SJSA1 (cell line): ENCODE measurements around the gene AEN. TPM values are rescaled to one million over a fixed set of nuclear protein-coding genes. Genes with fewer than 3 reads are reported as not detected.

Experiments used
- DNase-seq, 2 experiments: peaks; one replicate each; pipeline ENCODE4 v3.0.0-alpha.2; 2015 to 2020; ENCODE audit warnings: low spot score in 2 of 2, low read depth in 1 of 2
- H3K27ac ChIP-seq: fragments of 250-450 bp; sonication (Bioruptor Pico); 2 replicates; pipeline ENCODE4 v1.5.1; 2020; ENCODE audit warnings: mild to moderate bottlenecking, moderate library complexity
- H3K27me3 ChIP-seq: fragments of 250-450 bp; sonication (Bioruptor Pico); replicated peaks from 2 replicates; pipeline ENCODE4 v1.5.1; 2020; ENCODE audit warnings: mild to moderate bottlenecking, moderate library complexity
- H3K36me3 ChIP-seq: fragments of 250-450 bp; sonication (Bioruptor Pico); 2 replicates; pipeline ENCODE4 v1.5.1; 2020; ENCODE audit warnings: mild to moderate bottlenecking
- H3K4me1 ChIP-seq: fragments of 250-450 bp; sonication (Bioruptor Pico); replicated peaks from 2 replicates; pipeline ENCODE4 v1.6.1; 2021; ENCODE audit warnings: mild to moderate bottlenecking
- H3K4me3 ChIP-seq: fragments of 250-450 bp; sonication (Bioruptor Pico); 2 replicates; pipeline ENCODE4 v1.5.1; 2020; ENCODE audit warnings: mild to moderate bottlenecking
- H3K9me3 ChIP-seq: fragments of 250-450 bp; sonication (Bioruptor Pico); replicated peaks from 2 replicates; pipeline ENCODE4 v1.5.1; 2020; ENCODE audit warnings: mild to moderate bottlenecking
- total RNA-seq: library from RNA; depleted of rRNA; stranded (reverse); fragments of >200 nt; shearing (Covaris generic); gene quantifications from 2 replicates; pipeline ENCODE4 v1.2.3, GENCODE V29; 2014

The AEN gene
- total RNA-seq, 1 experiment from 2014 or later = 56.2 TPM

DNA sequence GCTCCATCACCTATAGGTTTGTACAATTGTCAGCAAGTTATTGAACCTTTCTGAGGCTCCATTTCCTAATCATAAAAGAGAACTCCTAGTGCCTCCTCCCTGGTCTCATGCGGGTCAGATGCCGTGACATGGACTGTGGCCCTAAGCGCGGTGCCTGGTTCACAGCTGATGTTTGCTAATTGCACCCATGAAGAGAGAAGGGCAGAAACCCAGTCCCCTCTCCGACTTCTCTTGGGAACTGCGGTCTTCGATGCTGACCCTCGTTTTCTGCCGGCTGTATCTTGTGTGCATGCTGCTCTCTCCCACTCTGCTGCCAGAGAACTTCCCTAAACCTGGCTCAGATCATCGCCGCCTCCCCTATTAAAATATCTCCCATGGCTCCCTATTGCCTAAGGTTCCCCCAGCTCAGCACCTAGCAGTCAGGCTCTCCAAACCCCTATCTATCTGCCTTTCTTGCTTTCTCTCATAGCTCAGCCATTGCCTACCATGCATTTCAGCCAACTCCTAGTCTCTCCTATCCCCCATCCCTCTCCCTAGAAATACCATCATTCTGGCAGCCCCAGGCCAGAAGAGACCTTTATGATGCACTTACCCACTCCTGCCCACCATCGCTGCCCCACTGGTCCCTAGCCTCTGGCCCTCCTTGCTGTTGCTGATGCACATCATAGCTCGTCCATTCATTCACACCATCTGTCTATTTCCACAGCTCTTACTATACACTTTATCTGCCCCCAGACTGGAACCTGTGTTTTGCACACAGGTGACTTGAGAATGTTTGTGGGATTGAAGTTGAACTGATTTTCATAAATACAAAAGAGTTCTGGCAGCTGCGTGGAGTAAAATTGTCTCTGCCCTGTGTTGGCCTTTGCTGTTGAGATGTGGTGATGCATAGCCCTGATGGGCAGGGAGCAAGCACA lies 24.3 kb downstream of the AEN start:
- Histone ChIP-seq H3K36me3 (no peaks in the 10 kb centered on the region), H3K27me3 (no peaks in the 10 kb centered on the region), H3K4me3 (no peak overlapping the region), H3K9me3 (no peaks in the 10 kb centered on the region), H3K27ac (no peak overlapping the region), H3K4me1 (peaks cover 17% of the 10 kb centered on the region)
- no peak for DNase-seq

GRCh38 chr15:88646088-88646405 lies 24.9 kb downstream of the AEN start:
- H3K27me3 ChIP-seq = no peaks in the 10 kb centered on the region
- no peak overlapping the region for H3K4me3 ChIP-seq
- H3K36me3 ChIP-seq = no peaks in the 10 kb centered on the region
- peaks cover 17% of the 10 kb centered on the region for H3K4me1 ChIP-seq
- H3K9me3 ChIP-seq = no peaks in the 10 kb centered on the region
- H3K27ac ChIP-seq = no peak overlapping the region
- peak in 1 of 2 experiments; percentile 9 for DNase-seq

DNA sequence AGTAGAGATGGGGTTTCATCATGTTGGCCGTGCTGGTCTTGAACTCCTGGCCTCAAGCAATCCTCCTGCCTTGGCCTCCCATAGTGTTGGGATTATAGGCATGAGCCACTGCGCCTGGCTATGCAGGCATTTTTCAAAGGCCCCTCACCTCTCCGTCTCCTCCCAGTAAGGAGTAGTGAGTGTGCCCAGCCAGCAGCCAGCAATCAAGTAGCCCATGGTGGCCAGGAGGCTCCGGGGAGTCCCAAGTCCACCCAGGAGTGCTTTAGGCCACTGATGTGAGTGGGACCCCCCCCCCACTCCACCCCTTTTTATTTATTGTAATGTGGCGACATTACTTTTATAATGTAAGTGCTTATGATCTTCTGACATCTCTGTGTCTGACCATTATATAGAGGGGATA lies 25.8 kb downstream of the AEN start:
- Histone ChIP-seq H3K36me3 (no peaks in the 10 kb centered on the region), H3K4me1 (peaks cover 17% of the 10 kb centered on the region), H3K4me3 (no peak overlapping the region), H3K27ac (no peak overlapping the region), H3K9me3 (no peaks in the 10 kb centered on the region), H3K27me3 (no peaks in the 10 kb centered on the region)
- DNase-seq = peak in 1 of 2 experiments; percentile 32

GRCh38 chr15:88647351-88648105 lies 26.4 kb downstream of the AEN start:
- Histone ChIP-seq H3K4me1 (peaks cover 17% of the 10 kb centered on the region), H3K4me3 (no peak overlapping the region), H3K27ac (no peak overlapping the region), H3K9me3 (no peaks in the 10 kb centered on the region), H3K27me3 (no peaks in the 10 kb centered on the region), H3K36me3 (no peaks in the 10 kb centered on the region)
- peak in 1 of 2 experiments; percentile 22 for DNase-seq

GRCh38 chr15:88648357-88649214 lies 27.4 kb downstream of the AEN start:
- Histone ChIP-seq H3K9me3 (no peaks in the 10 kb centered on the region), H3K4me1 (peaks cover 17% of the 10 kb centered on the region), H3K36me3 (no peaks in the 10 kb centered on the region), H3K27me3 (no peaks in the 10 kb centered on the region), H3K27ac (peak overlapping the region; percentile 42), H3K4me3 (no peak overlapping the region)
- DNase-seq = peak in 1 of 2 experiments; percentile 31

- Histone ChIP-seq H3K36me3 (no peaks in the 10 kb centered on the region), H3K9me3 (no peaks in the 10 kb centered on the region), H3K27ac (peak overlapping the region; percentile 42), H3K27me3 (no peaks in the 10 kb centered on the region), H3K4me3 (no peak overlapping the region), H3K4me1 (peaks cover 17% of the 10 kb centered on the region)
- peak; percentile 76 to 85 for DNase-seq
These were observed 28.2 kb downstream of the AEN start for GRCh38 chr15:88649286-88649733.

- Histone ChIP-seq H3K27me3 (no peaks in the 10 kb centered on the region), H3K4me1 (peaks cover 17% of the 10 kb centered on the region), H3K4me3 (no peak overlapping the region), H3K36me3 (no peaks in the 10 kb centered on the region), H3K9me3 (no peaks in the 10 kb centered on the region), H3K27ac (peak overlapping the region; percentile 42; the same call in 1 of the 2 replicates)
- no peak for DNase-seq
These were observed 28.8 kb downstream of the AEN start for GRCh38 chr15:88649753-88650551.

GRCh38 chr15:88650556-88650955 lies 29.4 kb downstream of the AEN start:
- H3K4me3 ChIP-seq = no peak overlapping the region
- no peaks in the 10 kb centered on the region for H3K9me3 ChIP-seq
- H3K4me1 ChIP-seq = peaks cover 17% of the 10 kb centered on the region
- no peak for DNase-seq
- no peak overlapping the region for H3K27ac ChIP-seq
- H3K36me3 ChIP-seq = no peaks in the 10 kb centered on the region
- no peaks in the 10 kb centered on the region for H3K27me3 ChIP-seq

DNA sequence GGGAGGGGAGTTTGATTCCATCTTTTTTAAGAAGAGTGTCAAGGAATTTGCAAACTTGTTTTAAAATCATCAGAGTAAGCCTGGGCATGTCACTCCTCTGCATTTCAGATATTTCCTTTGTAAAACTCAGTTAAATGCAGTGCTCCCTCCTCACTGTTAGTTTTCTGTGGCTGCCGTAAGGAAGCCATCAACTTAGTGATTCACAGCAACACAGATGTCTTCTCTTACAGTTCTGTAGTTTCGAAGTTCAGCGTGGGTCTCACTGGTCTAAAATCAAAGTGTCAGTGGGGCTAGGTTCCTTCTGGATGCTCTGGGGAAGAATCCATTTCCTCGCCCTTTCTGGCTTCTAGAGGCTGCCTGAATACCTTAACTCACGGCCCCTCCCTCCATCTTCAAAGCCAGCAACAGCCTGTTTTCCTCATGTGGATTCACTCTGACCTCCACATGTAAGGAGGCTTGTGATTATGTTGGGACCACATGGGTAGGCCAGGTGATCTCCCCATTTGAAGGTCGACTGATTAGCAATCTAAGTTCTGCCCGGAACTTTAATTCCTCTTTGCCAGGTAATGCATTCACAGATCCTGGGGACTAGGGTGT lies 30.1 kb downstream of the AEN start:
- H3K4me3 ChIP-seq = no peak overlapping the region
- no peaks in the 10 kb centered on the region for H3K9me3 ChIP-seq
- H3K36me3 ChIP-seq = no peaks in the 10 kb centered on the region
- H3K27ac ChIP-seq = no peak overlapping the region
- no peak for DNase-seq
- no peaks in the 10 kb centered on the region for H3K27me3 ChIP-seq
- H3K4me1 ChIP-seq = peaks cover 17% of the 10 kb centered on the region

DNA sequence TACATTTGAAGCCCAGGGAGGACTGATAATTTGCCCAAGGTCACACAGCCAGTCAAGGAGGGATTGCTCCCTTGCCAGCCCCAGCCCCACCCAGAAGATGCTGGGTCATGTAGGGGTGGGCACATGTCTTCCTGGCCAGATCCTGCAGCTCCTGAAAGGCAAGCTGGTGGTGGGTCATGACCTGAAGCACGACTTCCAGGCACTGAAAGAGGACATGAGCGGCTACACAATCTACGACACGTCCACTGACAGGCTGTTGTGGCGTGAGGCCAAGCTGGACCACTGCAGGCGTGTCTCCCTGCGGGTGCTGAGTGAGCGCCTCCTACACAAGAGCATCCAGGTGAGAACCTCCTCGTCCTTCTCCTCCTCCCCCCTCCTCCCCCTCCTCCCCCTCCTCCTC lies 30.8 kb downstream of the AEN start:
- Histone ChIP-seq H3K36me3 (no peaks in the 10 kb centered on the region), H3K4me1 (peaks cover 17% of the 10 kb centered on the region), H3K4me3 (no peak overlapping the region), H3K27me3 (no peaks in the 10 kb centered on the region), H3K9me3 (no peaks in the 10 kb centered on the region), H3K27ac (no peak overlapping the region)
- DNase-seq = no peak

DNA sequence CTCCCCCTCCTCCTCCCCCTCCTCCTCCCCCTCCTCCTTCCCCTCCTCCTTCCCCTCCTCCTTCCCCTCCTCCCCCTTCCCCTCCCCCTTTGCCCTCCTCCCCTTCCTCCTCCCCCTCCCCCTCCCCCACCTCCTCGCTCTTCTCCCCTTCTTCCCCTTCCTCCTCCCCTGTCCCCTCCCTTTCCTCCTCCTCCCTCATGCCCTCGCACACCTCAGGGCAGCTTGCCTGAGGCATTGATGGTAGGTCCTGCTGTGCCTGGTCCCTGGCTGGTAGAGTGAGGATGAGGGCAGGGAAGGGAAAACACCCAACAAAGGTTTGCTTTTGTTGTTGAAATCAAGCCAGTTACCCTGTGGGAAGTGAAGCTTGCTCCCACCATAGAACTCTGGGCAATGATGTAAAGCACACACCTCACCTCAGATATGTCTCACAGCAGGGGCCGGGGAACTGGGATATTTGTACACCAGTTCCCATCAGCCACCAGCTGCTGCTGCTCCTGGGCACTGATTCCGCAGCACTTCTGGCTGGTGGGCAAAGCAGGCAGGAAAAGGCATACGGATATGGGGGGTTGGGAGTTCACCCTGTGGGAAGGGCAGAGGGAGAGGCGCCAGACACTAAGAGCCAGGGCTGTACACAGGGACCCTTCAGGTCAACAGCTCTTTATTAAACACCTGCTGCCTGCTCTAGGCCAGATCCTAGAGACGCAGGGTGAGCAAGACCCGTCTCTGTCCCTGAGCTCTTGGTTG lies 31.5 kb downstream of the AEN start:
- Histone ChIP-seq H3K9me3 (no peaks in the 10 kb centered on the region), H3K4me1 (peaks cover 17% of the 10 kb centered on the region), H3K27me3 (no peaks in the 10 kb centered on the region), H3K4me3 (no peak overlapping the region), H3K36me3 (no peaks in the 10 kb centered on the region), H3K27ac (no peak overlapping the region)
- DNase-seq = no peak
